H9 (cell line): ENCODE measurements around the gene UPK3A. TPM values are rescaled to one million over a fixed set of nuclear protein-coding genes. Genes with fewer than 3 reads are reported as not detected.

ENCODE experiments used
- DNase-seq: peaks from one replicate; pipeline ENCODE4 v3.0.0-alpha.2; 2017
- H2AFZ ChIP-seq: one replicate; pipeline ENCODE4 v1.6.1; 2013; ENCODE audit warnings: mild to moderate bottlenecking, low read length, control low read depth, moderate library complexity
- H2AK5ac ChIP-seq: 2 replicates; pipeline ENCODE4 v1.6.1; 2013; ENCODE audit warnings: low read length, control low read depth, mixed read lengths; ENCODE audit not compliant: insufficient read length
- H2BK120ac ChIP-seq: one replicate; pipeline ENCODE4 v1.6.1; 2013; ENCODE audit warnings: low read depth, mild to moderate bottlenecking, low read length, control low read depth, inconsistent platforms; ENCODE audit not compliant: poor library complexity, severe bottlenecking
- H2BK12ac ChIP-seq: 2 replicates; pipeline ENCODE4 v1.6.1; 2013; ENCODE audit warnings: low read length, control low read depth, mixed read lengths, low read depth; ENCODE audit not compliant: insufficient read length
- H2BK15ac ChIP-seq: 2 replicates; pipeline ENCODE4 v1.6.1; 2013; ENCODE audit warnings: low read depth, low read length, control low read depth
- H2BK20ac ChIP-seq: one replicate; pipeline ENCODE4 v1.6.1; 2013; ENCODE audit warnings: low read depth, mild to moderate bottlenecking, low read length, control low read depth, inconsistent platforms; ENCODE audit not compliant: poor library complexity, severe bottlenecking
- H2BK5ac ChIP-seq: 2 replicates; pipeline ENCODE4 v1.6.1; 2013; ENCODE audit warnings: low read length, control low read depth, mixed read lengths; ENCODE audit not compliant: insufficient read length
- H3K14ac ChIP-seq: 2 replicates; pipeline ENCODE4 v1.6.1; 2013; ENCODE audit warnings: low read length, control low read depth; ENCODE audit not compliant: insufficient read depth
- H3K18ac ChIP-seq: 2 replicates; pipeline ENCODE4 v1.6.1; 2013; ENCODE audit warnings: low read depth, mild to moderate bottlenecking, mixed read lengths, low read length, control low read depth; ENCODE audit not compliant: insufficient read length
- H3K23ac ChIP-seq: 2 replicates; pipeline ENCODE4 v1.6.1; 2013; ENCODE audit warnings: low read length, control low read depth, mixed read lengths, low read depth; ENCODE audit not compliant: insufficient read length
- H3K23me2 ChIP-seq: 2 replicates; pipeline ENCODE4 v1.6.1; 2013; ENCODE audit warnings: low read depth, mild to moderate bottlenecking, mixed read lengths, low read length, control low read depth; ENCODE audit not compliant: insufficient read length, poor library complexity, severe bottlenecking
- H3K27ac ChIP-seq: 2 replicates; pipeline ENCODE4 v1.5.1; 2013; ENCODE audit warnings: low read length, control low read depth, mixed read lengths, low read depth; ENCODE audit not compliant: insufficient read length
- H3K27me3 ChIP-seq: 2 replicates; pipeline ENCODE4 v1.6.1; 2013; ENCODE audit warnings: low read length, control low read depth, inconsistent platforms; ENCODE audit not compliant: insufficient read depth
- H3K4ac ChIP-seq: 2 replicates; pipeline ENCODE4 v1.6.1; 2013; ENCODE audit warnings: low read depth, mild to moderate bottlenecking, control low read depth, inconsistent platforms, low read length, moderate library complexity
- H3K4me1 ChIP-seq: 2 replicates; pipeline ENCODE4 v1.6.1; 2013; ENCODE audit warnings: low read length, control low read depth, inconsistent platforms; ENCODE audit not compliant: insufficient read depth
- H3K4me2 ChIP-seq: 2 replicates; pipeline ENCODE4 v1.6.1; 2013; ENCODE audit warnings: low read length, control low read depth, mixed read lengths; ENCODE audit not compliant: insufficient read length, insufficient read depth
- H3K56ac ChIP-seq: 2 replicates; pipeline ENCODE4 v1.6.1; 2013; ENCODE audit warnings: low read depth, mild to moderate bottlenecking, mixed read lengths, low read length, control low read depth; ENCODE audit not compliant: insufficient read length
- H3K79me1 ChIP-seq: 2 replicates; pipeline ENCODE4 v1.6.1; 2013; ENCODE audit warnings: low read depth, mild to moderate bottlenecking, moderate library complexity, low read length, control low read depth, inconsistent platforms; ENCODE audit not compliant: insufficient read depth, poor library complexity, severe bottlenecking
- H3K79me2 ChIP-seq: 2 replicates; pipeline ENCODE4 v1.6.1; 2013; ENCODE audit warnings: low read length, control low read depth, inconsistent platforms; ENCODE audit not compliant: insufficient read depth
- H3K9ac ChIP-seq: 2 replicates; pipeline ENCODE4 v1.6.1; 2013; ENCODE audit warnings: low read length, control low read depth, mixed read lengths; ENCODE audit not compliant: insufficient read length; ENCODE audit errors: extremely low read depth
- H3K9me3 ChIP-seq: one replicate; pipeline ENCODE4 v1.6.1; 2013; ENCODE audit warnings: low read depth, low read length, inconsistent platforms; ENCODE audit not compliant: control insufficient read depth
- H3T11ph ChIP-seq: one replicate; pipeline ENCODE4 v1.6.1; 2013; ENCODE audit warnings: mild to moderate bottlenecking, low read length, control low read depth, inconsistent platforms
- H4K20me1 ChIP-seq: one replicate; pipeline ENCODE4 v1.6.1; 2013; ENCODE audit not compliant: control insufficient read depth, insufficient read length, insufficient read depth
- H4K5ac ChIP-seq: 2 replicates; pipeline ENCODE4 v1.6.1; 2013; ENCODE audit warnings: low read depth, mild to moderate bottlenecking, mixed read lengths, low read length, control low read depth; ENCODE audit not compliant: insufficient read length
- H4K8ac ChIP-seq: replicated peaks from 2 replicates; pipeline ENCODE4 v1.6.1; 2013; ENCODE audit warnings: low read length, control low read depth, mixed read lengths, low read depth; ENCODE audit not compliant: insufficient read length
- H4K91ac ChIP-seq: 2 replicates; pipeline ENCODE4 v1.6.1; 2013; ENCODE audit warnings: low read depth, mild to moderate bottlenecking, moderate library complexity, mixed read lengths, low read length, control low read depth; ENCODE audit not compliant: insufficient read length
- H3K27ac Mint-ChIP-seq, 3 experiments: 2 replicates in 2 of 3; 3 replicates in 1 of 3; pipeline ENCODE4 v1.8.0; 2020 to 2021; ENCODE audit warnings: mixed read lengths in 3 of 3, mild to moderate bottlenecking in 1 of 3, moderate library complexity in 1 of 3
- H3K27me3 Mint-ChIP-seq: 2 replicates; pipeline ENCODE4 v1.8.0; 2021; ENCODE audit warnings: low read depth, mild to moderate bottlenecking, moderate library complexity, mixed read lengths
- H3K36me3 Mint-ChIP-seq, 3 experiments: 2 replicates in 2 of 3; 3 replicates in 1 of 3; pipeline ENCODE4 v1.8.0; 2020 to 2021; ENCODE audit warnings: low read depth in 3 of 3, mixed read lengths in 3 of 3; ENCODE audit not compliant: insufficient read depth in 1 of 3
- H3K4me1 Mint-ChIP-seq, 2 experiments: 2 replicates each; pipeline ENCODE4 v1.8.0; 2020; ENCODE audit warnings: mixed read lengths in 2 of 2
- H3K4me3 Mint-ChIP-seq, 2 experiments: 2 replicates in 1 of 2; 3 replicates in 1 of 2; pipeline ENCODE4 v1.8.0; 2020 to 2021; ENCODE audit warnings: mild to moderate bottlenecking in 2 of 2, mixed read lengths in 2 of 2, moderate library complexity in 1 of 2
- H3K9me3 Mint-ChIP-seq, 2 experiments: 2 replicates in 1 of 2; 3 replicates in 1 of 2; pipeline ENCODE4 v1.8.0; 2020; ENCODE audit warnings: mild to moderate bottlenecking in 2 of 2, mixed read lengths in 2 of 2, moderate library complexity in 1 of 2
- CTCF ChIP-seq: fragments of 200-600 bp; sonication (generic); conservative IDR thresholded peaks from 3 replicates; pipeline ENCODE4 v1.8.0; 2021; ENCODE audit warnings: antibody characterized with exemption, mild to moderate bottlenecking
- WGBS: extraction: QIAGEN DNeasy Blood & Tissue Kit; methylation state at CpG from one replicate; pipeline ENCODE4 v1.1.7; 2013; ENCODE audit warnings: missing lambda C conversion rate, low lambda C conversion rate, mixed read lengths; ENCODE audit not compliant: insufficient read length; ENCODE audit errors: extremely low coverage; 5-methylcytosine and 5-hydroxymethylcytosine counted together
- total RNA-seq: library from RNA; stranded (reverse); gene quantifications from 2 replicates; pipeline ENCODE4 v1.2.1, GENCODE V29; 2021

UPK3A gene
- total RNA-seq, 1 experiment from 2014 or later: not detected

- Histone ChIP-seq H2BK12ac (no peak overlapping the region), H4K5ac (no peak overlapping the region), H3T11ph (no peak overlapping the region), H3K79me2 (no peaks in the 10 kb centered on the region), H3K79me1 (no peaks in the 10 kb centered on the region), H2BK20ac (no peak overlapping the region), H3K18ac (no peak overlapping the region), H2AK5ac (no peak overlapping the region), H4K91ac (no peak overlapping the region), H3K9me3 (no peaks in the 10 kb centered on the region), H3K14ac (no peak overlapping the region), H2AFZ (no peak overlapping the region), H2BK120ac (no peak overlapping the region), H3K23ac (no peak overlapping the region), H2BK15ac (no peak overlapping the region), H4K8ac (no peak overlapping the region), H3K27ac (no peak overlapping the region), H3K4ac (no peak overlapping the region), H4K20me1 (no peaks in the 10 kb centered on the region), H3K56ac (peak overlapping the region; percentile 7), H3K4me2 (no peak overlapping the region), H3K4me1 (peaks cover 2% of the 10 kb centered on the region; the same call in 1 of the 2 replicates), H2BK5ac (no peak overlapping the region), H3K23me2 (no peaks in the 10 kb centered on the region), H3K27me3 (no peaks in the 10 kb centered on the region), H3K9ac (no peak overlapping the region)
- 100% methylated on average over 5 of the region's 8 CpGs for WGBS
- no peak overlapping the region for H3K27ac Mint-ChIP-seq
- no peak for DNase-seq
- H3K4me3 Mint-ChIP-seq: no peak overlapping the region
- peaks cover 7 to 8% of the 10 kb centered on the region in 2 experiments for H3K4me1 Mint-ChIP-seq
- peaks cover 34% of the 10 kb centered on the region for H3K27me3 Mint-ChIP-seq
- H3K9me3 Mint-ChIP-seq: no peaks in the 10 kb centered on the region
- no peak for TF ChIP-seq CTCF
- no peaks in the 10 kb centered on the region for H3K36me3 Mint-ChIP-seq
Observed at GRCh38 chr22:45291061-45291930, 6.5 kb downstream of the UPK3A start.
